ENCODE data around the gene PTPA. TPM values are rescaled to one million over a fixed set of nuclear protein-coding genes. Genes with fewer than 3 reads are reported as not detected.
A peak's percentile ranks its signal among the peaks of the same experiment; 100 is the strongest.
"Not testable (repeated sequence)": the region's sequence is repeated elsewhere in the genome, so short reads cannot be mapped to it uniquely, and the experiment has no call there.

PTPA gene
- total RNA-seq, 1 donor, result 136 TPM

DNA sequence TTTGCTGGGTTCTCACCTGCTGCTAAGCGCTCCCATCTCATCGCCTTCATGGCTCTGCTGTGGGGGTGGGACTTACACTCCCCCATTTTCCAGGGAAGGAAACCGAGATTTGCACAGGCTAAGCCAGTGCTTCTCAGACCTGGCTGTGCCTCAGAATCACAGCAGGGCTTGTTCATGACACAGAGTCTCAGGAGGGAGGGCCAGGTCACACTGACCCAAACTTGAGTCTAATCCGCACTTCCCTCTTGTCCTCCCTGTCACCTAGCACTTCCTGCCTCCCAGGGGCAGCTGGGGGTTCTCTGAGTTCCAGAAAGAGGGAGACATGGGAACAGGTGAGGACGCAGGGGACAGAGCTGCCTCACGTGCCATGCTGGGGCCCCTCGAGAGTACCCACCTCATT, 82.4 kb downstream of the PTPA start:
- TF ChIP-seq, protein P1, sequence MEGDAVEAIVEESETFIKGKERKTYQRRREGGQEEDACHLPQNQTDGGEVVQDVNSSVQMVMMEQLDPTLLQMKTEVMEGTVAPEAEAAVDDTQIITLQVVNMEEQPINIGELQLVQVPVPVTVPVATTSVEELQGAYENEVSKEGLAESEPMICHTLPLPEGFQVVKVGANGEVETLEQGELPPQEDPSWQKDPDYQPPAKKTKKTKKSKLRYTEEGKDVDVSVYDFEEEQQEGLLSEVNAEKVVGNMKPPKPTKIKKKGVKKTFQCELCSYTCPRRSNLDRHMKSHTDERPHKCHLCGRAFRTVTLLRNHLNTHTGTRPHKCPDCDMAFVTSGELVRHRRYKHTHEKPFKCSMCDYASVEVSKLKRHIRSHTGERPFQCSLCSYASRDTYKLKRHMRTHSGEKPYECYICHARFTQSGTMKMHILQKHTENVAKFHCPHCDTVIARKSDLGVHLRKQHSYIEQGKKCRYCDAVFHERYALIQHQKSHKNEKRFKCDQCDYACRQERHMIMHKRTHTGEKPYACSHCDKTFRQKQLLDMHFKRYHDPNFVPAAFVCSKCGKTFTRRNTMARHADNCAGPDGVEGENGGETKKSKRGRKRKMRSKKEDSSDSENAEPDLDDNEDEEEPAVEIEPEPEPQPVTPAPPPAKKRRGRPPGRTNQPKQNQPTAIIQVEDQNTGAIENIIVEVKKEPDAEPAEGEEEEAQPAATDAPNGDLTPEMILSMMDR (IDR thresholded peaks at IDR 0.05; ENCODE audit: insufficient read depth, low read depth, low read length), result no peak
- no peak for DNase-seq (ENCODE audit: low read depth)
- H3K4me3 ChIP-seq (ENCODE audit: low read depth, low read length), result no peak overlapping the region

DNA sequence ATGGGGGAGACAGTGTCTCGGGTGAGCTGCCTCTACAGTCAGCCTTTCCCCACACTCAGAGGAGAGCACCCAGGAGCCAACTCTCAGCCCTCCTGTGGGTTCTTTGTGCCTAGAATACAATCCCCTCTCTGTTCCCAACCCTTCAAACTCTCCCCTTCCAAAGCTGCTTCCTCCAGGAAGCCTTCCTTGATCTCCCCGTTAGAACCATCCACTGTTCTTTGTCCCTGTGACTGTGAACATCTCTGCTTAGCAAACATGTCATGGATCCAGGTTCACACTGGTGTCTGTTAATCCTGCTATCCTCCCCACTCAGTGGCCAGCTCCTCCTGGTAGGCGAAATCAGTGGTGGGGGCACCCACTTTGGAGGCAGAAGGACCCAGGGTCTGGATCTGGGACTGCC, 83.0 kb downstream of the PTPA start:
- H3K4me3 ChIP-seq (ENCODE audit: low read depth, low read length), result no peak overlapping the region
- DNase-seq (ENCODE audit: low read depth), result no peak
- TF ChIP-seq, protein P1 (IDR thresholded peaks at IDR 0.05; ENCODE audit: insufficient read depth, low read depth, low read length), result no peak

DNA sequence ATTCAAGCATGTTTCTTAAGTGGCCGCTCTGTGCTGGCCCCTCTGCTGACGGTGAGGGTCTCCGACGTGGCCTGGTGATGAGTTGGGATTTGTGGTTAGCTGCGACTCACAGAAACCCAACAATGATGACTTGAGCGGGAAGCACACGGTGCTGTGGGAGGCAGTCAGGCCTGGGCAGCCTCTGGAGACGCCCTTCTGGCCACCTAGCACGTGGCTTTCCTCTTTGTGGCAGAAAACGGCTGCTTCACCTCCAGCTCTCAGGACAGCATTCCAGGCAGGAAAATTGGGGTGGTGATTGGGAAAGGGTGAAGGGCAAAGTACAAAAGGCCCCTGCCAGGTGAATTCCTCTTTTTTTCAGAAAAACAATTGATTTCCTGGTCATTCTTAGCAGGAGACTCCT, 84.4 kb downstream of the PTPA start:
- TF ChIP-seq, protein P1 (IDR thresholded peaks at IDR 0.05; ENCODE audit: insufficient read depth, low read depth, low read length), result no peak
- no peak overlapping the region for H3K4me3 ChIP-seq (ENCODE audit: low read depth, low read length)
- no peak for DNase-seq (ENCODE audit: low read depth)

DNA sequence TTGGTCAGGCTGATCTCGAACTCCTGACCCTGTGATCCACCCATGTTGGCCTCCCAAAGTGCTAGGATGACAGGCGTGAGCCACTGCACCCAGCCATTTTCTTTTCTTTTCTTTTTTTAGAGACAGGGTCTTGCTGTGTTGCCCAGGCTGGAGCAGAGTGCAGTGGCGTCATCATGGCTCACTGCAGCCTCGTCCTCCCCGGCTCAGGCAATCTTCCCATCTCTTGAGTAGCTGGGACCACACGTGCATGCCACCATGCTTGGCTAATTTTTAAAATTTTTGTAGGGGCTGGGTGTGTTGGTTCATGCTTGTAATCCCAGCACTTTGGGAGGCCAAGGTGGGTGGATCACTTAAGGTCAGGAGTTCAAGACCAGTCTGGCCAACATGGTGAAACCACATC, 85.8 kb downstream of the PTPA start:
- H3K4me3 ChIP-seq (ENCODE audit: low read depth, low read length); DNase-seq (ENCODE audit: low read depth): not testable (repeated sequence)

DNA sequence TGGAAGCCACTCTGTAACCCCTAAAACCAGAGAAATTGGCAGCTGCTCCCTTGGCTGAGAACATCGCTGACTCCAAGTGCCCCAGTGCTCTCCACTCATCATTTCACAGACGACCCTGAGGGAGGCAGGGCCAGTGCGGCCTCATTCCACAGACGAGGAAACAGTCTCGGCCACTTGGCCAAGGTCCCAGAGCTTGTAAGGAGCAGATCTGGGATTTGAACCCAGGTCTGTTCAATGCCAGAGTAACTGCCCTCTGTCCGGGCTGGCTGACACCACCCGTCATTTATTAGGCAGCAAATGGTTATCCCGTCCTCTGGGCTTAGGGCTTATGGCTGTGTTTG, 86.7 kb downstream of the PTPA start:
- DNase-seq (ENCODE audit: low read depth), result no peak
- peak overlapping the region; percentile 15 for H3K4me3 ChIP-seq (ENCODE audit: low read depth, low read length)
- TF ChIP-seq, protein P1 (IDR thresholded peaks at IDR 0.05; ENCODE audit: insufficient read depth, low read depth, low read length), result no peak

Other genes starting within 250 kb of the PTPA start
- gene KYAT1, start 229.5 kb upstream of the PTPA start, total RNA-seq, result 6.8 and 11.2 TPM in 2 replicates
- 53.5 and 62.2 TPM in 2 replicates for gene LRRC8A, start 229.3 kb upstream of the PTPA start, total RNA-seq
- gene PHYHD1, start 190.4 kb upstream of the PTPA start, total RNA-seq, result 9.9 and 11.9 TPM in 2 replicates
- 24.8 and 31.5 TPM in 2 replicates for gene DOLK, start 163.8 kb upstream of the PTPA start, total RNA-seq
- 48.0 and 59.2 TPM in 2 replicates for gene NUP188, start 163.7 kb upstream of the PTPA start, total RNA-seq
- gene SH3GLB2, start 83.1 kb upstream of the PTPA start, total RNA-seq, result 30.9 and 39.3 TPM in 2 replicates
- gene MIGA2, start 74.8 kb upstream of the PTPA start, total RNA-seq, result 22.5 and 26.1 TPM in 2 replicates
- gene DOLPP1, start 30.3 kb upstream of the PTPA start, total RNA-seq, result 11.6 and 14.2 TPM in 2 replicates
- gene CRAT, start 622 bp upstream of the PTPA start, total RNA-seq, result 33.2 and 38.7 TPM in 2 replicates
- gene IER5L, start 66.8 kb downstream of the PTPA start, total RNA-seq, result 60.5 and 75.7 TPM in 2 replicates

Data from fibroblast of villous mesenchyme (primary cell).